ENCODE data around the gene ACP7.
"Not testable (repeated sequence)": the region's sequence is repeated elsewhere in the genome, so short reads cannot be mapped to it uniquely, and the experiment has no call there.

Gene ACP7

DNA sequence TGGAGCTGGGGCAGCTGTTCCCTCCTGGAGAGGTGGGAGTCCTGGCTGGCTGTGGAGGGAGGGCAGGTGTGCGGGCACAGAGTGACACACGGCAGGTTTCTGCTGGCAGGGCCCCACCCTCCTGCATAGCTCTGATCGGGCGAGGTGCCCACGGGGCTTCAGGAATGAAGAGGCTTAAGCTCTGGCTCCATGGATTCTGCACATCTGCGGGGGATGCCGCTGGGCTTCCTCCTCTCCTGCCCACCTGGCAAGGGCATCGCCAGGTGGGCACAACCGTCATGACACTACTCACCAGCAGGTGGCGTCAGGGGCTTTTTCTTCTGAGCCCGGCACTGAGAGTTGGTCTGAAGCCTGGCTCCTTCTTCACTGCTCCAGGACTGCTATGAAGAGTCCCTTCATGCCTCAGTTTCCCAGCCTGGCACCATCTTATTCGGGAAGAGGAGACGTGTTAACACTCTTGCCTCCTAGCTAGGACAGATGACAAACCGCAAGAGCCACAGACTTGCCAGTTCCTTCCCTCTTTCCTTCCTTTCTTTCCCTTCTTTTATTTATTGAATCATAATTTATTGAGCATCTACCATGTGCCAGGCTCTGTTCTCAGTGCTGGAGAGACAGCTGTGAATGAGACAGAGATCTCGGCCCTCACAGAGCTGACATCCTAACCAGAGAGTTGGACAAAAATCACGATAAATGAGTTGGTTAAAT is 26.2 kb downstream of the ACP7 start:
- peak; percentile 74 for DNase-seq

DNA sequence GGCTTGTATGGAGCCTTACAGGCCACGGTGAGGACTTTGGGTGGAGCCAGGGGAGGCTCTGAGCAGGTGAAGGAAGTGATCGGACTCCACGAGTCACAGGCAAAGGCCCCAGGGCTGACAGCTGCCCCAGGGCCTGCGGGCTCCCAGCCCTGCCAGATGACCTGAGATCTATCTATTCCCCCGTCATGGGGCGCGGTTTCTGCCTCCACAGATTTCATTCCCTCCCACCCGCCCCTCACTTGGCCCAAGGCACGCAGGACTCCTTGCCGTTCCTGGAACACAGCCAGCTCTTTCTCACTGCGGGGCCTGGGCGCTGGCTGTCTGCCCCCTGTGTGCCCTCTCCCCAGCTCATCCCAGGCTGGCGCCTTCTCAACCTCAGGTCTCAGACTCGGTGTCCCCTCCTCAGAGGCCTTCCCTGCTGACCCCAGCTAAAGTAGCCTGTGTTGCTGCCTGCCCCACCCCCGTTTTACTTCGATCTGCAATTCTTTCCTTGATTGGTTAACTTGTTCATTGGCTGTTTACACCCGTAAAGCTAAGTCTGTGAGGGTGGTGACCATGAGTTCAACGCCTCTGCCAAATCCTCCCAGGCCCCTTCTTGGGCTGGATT is 27.5 kb downstream of the ACP7 start:
- peak; percentile 36 for DNase-seq

DNA sequence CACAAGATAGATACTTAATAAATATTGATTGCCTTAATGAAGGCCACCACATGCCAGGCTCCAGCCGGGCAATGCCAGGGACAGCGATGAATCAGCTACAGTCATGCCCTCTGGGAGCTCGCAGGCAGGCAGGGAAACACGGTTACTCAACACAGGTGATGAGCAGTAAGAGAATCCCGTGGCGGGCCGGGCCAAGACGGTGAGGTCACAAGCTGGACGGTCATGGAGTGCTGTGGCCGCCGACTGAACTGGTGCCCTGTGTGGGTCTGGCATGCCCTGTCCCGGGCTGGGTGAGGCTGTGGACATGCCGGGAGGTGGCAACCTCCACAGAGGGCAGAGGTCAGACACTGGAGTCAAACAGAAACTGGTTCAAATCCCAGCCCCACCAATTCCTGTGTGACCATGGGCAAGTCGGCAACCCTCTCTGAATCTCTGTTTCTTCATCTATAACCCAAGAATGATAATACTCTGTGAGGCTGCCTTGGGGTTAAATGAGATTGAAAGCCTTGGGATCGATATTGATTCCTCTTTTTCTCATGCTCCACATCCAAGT is 28.2 kb downstream of the ACP7 start:
- no peak for DNase-seq

DNA sequence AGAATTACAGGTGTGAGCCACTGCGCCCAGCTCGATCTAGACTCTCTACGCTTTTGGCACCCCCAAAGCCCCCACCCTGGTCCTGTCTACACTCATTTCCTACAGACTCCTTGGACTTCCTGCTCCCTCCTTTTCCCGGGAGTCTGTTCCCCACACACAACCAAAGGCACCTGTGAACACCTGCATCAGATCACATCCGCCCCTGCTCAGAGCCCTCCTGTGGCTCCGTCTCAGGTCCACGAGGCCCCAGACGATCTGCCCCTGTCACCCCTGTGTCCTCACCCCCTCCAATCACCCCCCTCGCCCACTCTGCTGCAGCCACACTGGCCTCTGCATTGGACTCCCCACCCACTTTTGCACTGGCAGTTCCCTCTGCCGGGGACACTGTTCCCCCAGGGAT is 29.0 kb downstream of the ACP7 start:
- no peak for DNase-seq

DNA sequence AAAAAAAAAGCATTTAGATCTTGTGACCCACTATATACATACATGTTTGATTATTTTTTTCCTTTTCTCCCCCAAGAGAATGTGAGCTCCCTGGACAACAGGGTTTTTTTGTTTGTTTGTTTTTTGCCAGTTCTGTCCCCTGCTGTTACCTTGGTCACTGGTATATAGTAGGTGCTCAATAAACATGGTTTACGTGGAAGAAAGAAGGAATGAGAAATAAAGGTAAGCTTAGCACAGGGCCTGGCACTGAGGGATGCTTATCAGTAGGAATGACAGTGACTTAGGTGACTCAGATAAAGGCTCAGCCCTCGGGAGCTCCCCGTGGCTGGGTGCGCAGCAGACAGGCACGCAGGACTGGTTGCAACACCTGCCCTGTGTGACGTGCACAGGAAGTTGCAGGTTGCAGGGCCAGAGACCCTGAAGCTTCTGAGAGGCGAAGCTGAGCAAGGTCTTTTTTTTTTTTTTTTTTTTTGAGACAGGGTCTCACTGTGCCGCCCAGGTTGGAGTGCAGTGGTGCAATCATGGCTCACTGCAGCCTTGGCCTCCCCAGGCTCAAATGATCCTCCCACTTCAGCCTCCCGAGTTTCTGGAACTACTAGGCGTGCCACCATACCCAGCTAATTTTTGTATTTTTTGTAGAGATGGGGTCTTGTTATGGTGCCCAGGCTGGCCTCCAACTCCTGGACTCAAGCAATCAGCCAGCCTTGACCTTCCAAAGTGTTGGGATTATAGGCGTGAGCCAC is 31.1 kb downstream of the ACP7 start:
- no peak for DNase-seq

DNA sequence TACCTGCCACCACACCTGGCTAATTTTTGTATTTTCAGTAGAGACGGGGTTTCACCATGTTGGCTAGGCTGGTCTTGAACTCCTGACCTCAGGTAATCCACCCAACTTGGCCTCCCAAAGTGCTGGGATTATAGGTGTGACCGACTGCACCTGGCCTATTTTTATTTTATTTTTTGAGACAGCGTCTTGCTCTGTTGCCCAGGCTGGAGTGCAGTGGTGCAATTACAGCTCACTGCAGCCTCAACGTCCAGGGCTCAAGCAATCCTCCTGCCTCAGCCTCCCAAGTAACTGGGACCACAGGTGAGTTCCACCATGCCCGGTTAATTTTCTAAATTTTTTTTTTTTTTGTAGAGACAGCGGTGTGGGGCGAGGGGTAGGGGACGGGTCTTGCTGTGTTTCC is 32.9 kb downstream of the ACP7 start:
- DNase-seq = not testable (repeated sequence)

DNA sequence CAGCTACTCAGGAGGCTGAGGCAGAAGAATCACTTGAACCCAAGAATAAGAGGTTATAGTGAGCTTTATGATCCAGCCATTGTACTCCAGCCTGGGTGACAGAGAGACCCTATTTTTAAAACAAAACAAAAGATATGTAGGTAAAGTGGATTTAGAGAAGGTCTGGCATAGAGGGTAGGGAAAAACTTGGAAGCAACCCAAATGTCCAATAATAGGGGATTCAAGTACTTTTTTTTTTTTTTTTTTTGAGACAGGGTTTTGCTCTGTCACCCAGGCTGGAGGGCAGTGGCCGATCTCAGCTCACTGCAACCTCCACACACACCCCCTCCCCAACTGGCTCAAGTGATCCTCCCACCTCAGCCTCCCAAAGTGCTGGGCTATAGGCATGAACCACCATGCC is 35.7 kb downstream of the ACP7 start:
- DNase-seq = no peak

DNA sequence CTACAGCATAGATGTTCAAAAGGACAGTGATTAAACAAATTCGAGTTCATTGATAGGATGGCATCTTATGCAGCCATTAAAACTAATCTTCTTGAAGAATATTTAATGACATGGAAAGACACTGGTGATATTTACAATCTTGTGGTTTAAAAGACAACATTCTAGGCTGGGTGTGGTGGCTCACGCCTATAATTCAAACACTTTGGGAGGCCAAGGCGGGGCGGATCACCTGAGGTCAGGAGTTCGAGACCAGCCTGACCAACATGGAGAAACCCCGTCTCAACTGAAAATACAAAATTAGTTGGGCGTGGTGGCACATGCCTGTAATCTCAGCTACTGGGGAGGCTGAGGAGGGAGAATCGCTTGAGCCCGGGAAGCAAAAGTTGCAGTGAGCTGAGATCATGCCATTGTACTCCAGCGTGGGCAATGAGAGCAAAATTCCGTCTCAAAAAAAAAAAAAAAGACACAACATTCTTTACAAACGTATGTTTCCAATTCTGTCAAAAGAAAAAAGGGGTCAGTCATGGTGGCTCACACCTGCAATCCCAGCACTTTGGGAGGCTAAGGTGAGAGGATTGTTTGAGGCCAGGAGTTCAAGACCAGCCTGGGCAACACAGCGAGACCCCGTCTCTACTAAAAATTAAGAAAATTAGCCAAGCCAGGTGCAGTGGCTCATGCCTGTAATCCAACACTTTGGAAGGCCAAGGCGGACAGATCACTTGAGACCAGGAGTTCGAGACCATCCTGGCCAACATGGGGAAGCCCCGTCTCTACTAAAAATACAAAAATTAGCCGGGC is 39.0 kb downstream of the ACP7 start:
- DNase-seq = no peak

DNA sequence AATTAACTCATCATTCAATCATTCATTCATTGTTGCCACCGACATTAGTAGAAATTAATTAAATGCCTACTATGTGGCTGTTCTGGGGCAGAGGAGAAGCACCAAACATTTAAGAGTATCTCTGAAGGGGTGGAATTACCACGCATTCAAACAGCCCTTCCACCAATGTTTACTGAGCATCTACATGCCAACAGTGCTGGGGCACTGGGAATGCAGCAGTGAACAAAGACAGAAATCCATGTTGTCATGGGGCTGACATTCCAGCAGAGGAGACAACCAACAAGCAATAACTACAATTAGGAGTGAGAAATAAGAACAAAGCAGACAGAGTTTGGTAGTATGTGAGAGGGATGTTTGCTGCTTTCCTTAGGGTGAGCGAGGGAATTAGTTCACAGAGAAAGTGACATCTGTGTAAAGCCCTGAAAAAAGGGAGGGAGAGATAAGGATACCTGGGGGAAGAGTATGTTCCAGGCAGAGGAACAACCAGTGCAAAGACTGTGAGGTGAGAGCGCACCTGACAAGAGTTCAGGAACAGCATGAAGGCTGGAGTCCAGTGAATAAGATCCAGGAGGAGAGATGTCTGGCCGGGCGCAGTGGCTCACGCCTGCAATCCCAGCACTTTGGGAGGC is 40.1 kb downstream of the ACP7 start:
- DNase-seq = no peak

DNA sequence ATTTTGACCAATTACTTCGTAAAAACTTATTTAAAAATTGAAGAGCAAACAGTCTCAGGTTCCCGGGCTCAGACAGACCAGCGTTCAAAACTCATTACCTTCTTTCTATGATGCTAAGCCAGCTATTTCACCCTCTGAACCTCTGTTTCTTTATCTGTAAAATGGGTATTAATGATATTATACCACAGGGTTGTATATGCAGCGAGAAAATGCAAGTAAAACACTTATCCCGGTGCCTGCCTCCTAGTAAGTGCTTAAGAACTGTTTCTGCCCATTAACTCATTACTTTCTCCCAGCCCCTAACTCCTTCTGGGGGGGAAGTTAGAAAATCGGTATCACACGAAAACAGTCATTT is 41.0 kb downstream of the ACP7 start:
- DNase-seq = no peak

DNA sequence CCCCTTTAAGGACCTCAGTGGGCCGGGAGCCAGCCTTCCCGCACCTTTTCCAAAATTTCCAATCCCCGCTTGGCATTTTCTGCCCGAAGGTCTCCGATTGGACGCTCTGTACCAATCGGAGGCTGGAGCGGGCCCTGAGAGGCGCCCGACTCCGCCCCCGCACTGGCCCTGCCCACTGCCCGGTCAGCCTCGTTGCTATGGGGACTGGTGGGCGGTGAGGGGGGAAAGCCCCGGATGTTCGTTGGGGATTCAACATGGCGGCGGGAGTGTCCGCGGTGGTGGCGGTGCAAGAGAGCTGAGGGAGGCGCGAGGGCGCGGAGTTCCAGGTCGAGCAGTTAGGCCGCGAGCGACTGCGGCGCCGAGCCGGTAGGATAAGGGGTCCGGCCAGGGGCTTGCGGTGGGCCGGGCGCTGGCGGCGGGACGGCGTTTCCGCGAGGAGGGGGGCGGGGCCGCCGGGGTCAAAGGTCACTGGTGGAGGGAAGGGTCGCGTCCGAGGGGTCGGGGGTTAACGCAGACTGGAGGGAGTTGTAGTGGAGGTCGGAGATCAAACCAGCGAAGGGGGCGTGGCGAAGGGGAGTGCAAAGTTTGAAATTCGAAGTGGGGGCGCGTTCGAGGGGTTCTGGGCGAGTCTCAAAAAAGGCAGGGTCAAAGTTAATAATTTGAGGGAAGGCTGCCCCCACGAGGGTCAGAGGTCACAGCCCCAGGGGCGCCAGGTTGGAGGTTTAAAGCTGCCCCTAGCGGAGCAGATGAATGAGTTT is 41.6 kb downstream of the ACP7 start, which contains the start of gene PAK4:
TSS of gene PAK4 (plus strand) at position 233 of the 758 bp plus-strand sequence. CDS start 43,768 bp downstream, outside the sequence.
- peak; percentile 99 for DNase-seq

DNA sequence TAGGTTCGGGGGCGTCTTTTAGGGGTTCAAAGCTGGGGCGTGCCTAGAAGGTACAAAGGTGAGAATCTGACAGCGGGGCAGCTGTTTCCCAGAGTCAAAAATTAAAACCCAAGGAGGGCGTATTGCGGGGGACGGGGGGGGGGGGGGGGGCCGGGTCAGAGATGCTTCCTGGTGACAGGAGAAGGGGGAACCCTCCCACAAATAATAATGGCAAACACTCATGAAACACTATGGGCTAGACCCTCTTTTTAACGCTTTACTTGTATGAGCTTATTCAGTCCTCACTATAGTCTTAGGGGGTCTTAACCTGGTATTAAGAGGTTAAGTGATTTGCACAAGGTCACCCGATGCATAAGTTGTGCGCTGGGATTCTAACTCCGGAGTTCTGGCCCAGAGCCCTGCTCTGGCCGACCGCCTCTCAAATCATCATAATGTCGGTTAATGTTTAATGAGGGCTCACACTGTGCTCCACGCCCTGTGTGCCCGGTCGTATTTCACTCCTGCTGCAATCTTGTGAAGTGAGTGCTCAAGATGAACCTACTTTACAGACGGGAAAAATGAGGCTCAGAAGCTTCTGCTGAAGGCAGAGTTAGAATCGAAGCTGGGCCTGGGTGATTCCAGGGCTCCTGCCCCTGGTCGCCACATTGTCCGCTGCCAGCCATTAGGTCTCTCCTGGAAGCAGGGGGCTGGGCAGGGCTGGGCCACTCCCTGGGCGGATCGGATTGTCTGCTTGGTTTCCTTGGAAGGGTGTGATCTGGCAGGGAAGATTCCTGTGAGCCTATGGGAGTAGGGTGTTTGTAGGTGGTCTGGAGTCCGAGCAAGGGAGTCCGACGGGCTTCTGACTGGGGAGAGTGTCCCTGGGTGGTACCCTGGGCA is 42.4 kb downstream of the ACP7 start:
- no peak for DNase-seq

DNA sequence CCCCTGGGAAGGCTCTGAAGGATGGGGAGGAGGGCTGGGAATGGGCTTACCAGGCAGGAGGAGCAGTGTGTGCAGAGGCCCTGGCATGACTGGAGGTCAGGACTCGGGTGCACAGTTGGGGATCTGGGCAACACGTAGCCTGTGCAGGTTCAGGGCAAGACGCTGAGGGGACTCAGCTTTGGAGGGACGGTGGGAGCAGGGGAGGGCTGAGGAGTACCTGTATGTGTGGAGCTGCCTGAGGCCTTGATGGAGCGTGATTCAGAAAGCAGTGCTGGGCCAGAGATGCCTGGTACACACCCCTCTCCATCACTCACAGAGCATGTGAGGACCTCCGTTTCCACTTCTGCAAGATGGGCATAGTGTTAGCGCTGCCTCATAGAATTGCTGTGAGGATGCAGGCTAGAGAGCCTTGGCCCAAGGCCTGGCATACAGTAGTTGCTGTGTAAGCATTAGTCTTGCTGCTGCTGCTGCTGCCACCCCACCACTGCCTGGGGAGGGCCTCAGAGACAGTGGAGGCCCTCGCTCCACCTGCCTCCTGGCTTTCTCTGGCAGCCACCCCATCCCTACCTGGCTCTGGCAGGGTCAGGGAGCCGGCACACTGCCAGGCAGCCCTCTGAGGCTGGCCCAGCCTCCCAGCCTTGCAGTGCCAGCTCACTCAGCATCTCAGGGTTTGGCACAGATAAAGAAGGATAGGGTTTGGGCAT is 43.8 kb downstream of the ACP7 start:
- no peak for DNase-seq

DNA sequence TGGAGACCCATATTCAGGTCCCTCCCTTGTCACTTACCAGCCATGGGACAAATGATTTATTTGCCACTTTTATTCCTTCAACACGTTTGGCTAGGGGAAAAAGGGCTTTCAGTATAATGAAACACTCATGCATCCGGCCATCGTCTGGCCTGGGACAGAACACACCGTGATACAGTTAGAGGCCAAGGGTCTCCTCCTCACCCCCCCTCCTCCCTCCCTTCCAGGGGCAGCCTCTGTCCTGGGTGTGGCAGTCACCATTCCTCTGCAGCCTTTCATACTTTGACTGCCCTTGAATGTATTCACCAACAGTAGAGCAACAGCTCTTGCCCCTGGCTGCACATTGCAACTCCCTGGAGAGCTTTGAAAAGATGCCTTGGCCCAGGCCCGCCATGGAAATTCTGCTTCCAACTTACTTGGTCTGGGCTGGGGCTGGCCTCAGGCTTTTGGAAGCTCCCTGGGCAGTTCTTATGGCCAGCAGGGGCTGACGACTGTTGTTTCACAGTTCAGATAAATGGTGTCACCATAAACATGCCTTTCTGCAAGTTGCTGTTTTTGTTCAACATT is 44.4 kb downstream of the ACP7 start:
- DNase-seq = no peak

DNA sequence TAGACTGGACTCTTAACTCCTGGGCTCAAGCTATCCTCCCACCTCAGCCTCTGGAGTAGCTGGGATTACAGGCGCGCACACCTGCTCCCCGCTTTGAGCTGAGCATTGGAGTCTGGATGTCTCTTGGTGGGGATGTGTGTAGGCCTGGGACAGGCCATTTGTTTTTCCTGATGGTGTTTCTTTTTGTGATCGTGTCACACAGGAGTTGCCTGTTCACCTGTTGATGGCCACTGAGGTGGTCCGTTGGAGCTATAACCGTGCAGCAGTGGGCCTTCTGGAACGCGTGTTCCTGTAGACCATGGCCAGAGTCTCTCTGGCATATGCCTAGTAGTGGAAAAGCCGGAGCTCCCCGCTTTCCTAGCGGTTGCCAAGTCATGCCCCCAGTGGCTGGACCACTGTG is 44.9 kb downstream of the ACP7 start:
- no peak for DNase-seq

DNA sequence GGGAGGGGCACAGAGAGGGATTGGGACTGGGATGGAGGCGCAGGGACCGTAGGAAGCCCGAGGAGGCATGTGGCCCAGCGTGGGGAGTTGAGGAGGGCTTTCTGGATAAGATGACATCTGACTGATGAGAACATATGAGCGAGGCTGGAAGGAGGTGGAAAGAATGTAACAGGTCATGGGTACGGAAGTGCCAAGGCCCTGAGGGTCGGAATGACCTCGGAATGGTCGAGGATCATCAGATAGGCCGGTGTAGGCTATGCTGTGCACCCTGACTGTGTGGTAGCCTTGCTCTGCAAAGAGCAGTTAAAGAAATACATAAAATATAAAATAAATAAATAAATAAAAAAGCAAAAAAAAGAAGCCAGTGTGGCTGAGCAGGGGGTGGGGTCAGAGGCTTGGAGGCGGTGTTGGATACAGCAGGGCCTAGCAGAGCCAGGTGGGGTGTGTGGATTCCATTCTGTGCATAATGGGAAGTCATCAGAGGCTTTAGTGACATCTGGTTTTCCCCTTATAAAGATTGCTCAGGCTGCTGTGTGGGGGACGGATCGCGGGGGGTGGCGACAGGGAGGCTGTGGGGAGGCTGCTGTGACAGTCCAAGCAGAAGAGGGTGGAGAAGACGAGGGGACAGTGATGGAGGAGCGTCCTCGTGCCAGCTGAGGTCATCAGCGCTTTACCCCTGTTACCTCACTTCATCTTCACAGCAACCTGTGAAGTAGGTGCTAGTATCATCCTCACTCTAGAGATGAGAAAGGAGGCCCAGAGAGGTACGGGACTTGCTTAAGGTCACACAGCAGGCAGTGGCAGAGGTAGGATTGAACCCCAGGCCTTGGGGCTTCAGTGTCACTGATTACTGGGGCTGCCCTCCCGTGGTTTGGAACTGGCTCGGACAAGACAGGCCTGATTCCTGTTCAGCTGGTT is 46.4 kb downstream of the ACP7 start:
- no peak for DNase-seq

DNA sequence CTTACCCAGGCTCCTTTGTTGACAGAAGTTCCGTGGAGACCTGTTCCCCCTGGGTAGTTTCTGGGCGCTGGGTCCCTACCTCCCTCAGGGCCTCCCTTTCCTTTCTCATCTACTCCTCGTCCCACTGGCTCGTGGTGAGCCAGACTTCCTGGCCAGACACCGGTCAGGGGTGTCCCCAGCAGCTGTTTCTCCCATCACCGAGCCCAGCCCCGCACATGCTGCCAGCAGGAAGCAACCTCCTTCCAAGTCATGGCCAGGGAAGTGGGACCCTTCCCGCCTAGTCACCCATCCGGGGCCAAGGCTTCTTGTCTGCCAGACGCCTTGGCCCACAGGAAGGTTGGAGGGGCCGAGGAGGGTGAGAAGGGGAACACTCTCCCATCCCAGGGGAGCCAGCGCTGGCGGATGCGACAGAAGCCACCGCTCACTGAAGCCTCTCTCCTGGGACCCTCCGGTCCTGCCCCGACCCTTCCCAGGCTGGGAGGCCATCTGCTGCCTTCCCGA is 47.1 kb downstream of the ACP7 start:
- DNase-seq = no peak

DNA sequence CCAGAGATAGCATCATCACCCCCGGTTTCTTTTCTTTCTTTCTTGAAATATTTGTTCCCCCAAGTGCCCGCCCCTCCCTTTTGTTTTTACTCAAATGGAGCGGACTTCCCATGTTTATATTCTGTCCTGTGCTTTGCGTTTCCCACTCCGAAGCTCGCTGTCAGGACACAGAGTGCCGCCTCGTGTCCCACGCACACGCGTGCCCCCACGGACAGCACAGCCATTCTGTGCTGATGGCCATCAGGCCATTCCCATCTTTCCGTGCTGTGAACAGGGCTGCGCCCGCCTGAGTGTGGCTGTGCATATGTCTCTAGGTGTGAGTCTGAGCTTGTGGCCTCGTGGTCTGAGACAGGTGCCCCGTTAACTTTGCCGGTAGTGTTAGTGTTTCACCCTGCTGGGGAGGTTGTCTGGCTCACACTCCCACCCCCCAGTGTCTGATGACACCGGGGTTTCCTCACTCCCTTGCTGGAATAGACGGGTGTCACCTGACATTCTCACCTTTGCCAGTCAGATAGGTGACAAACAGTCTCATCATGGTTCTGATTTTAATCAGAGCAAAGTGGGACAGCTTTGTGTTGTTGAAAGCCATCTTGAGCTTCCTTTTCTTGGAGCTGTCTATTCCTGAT is 48.3 kb downstream of the ACP7 start:
- no peak for DNase-seq
